ENCODE measurements around the gene DOK4. TPM values are rescaled to one million over a fixed set of nuclear protein-coding genes. Genes with fewer than 3 reads are reported as not detected.

Gene DOK4
- total and polyA plus RNA-seq, 2 of the 8 experiments (the other 6 are each of a cell fraction or from before 2014, with no cell fraction given) = 24.0 to 28.9 TPM

- TF ChIP-seq MAX (IDR thresholded peaks at IDR 0.05) (peak; percentile 43), CTCF (IDR thresholded peaks at IDR 0.05; ENCODE audit: control extremely low read depth in 1 of 3, insufficient read depth in 1 of 3, low read depth in 1 of 3, low read length in 3 of 3) (peak in 1 of 3 experiments; percentile 0; a peak in 1 of 4 replicates), POLR2AphosphoS5 (IDR thresholded peaks at IDR 0.05; ENCODE audit: low read depth, low read length) (peak; percentile 75), SP1 (IDR thresholded peaks at IDR 0.05; ENCODE audit: low read depth, low read length) (0 out of 2 replicates have a peak, but pooled peaks have one; percentile 25), TAF1 (IDR thresholded peaks at IDR 0.05; ENCODE audit: low read depth, low read length) (peak; percentile 64; the same call in 1 of the 2 replicates), TAF7 (optimal IDR thresholded peaks at IDR 0.05; ENCODE audit: borderline replicate concordance, low read depth, low read length) (peak; percentile 44), HDAC6 (IDR thresholded peaks at IDR 0.05; ENCODE audit: low read depth, low read length) (no peak), GTF2F1 (IDR thresholded peaks at IDR 0.05; ENCODE audit: borderline replicate concordance, low read depth, low read length) (no peak), NRF1 (IDR thresholded peaks at IDR 0.05; ENCODE audit: low read depth, low read length) (no peak), NANOG (IDR thresholded peaks at IDR 0.05; ENCODE audit: insufficient read depth, low read depth, low read length, poor library complexity, severe bottlenecking) (peak; percentile 1), SIN3A (conservative IDR thresholded peaks at IDR 0.05 in 1 of 2, IDR thresholded peaks at IDR 0.05 in 1 of 2; ENCODE audit: low read depth in 1 of 2, low read length in 2 of 2) (peak in 1 of 2 experiments; percentile 39; a peak in 1 of 4 replicates), POLR2A (IDR thresholded peaks at IDR 0.05; ENCODE audit: control extremely low read depth in 1 of 2, low read depth in 2 of 2, low read length in 2 of 2) (peak; percentile 81 to 84), TCF12 (IDR thresholded peaks at IDR 0.05; ENCODE audit: low read depth, low read length) (peak; percentile 77; the same call in 1 of the 2 replicates), POU5F1 (IDR thresholded peaks at IDR 0.05; ENCODE audit: low read depth, low read length) (no peak)
Measured at GRCh38 chr16:57528499-57529390, 42.5 kb upstream of the DOK4 start (continued).

Data from H1 (cell line).